Measurements from ENCODE around the gene PXDN. TPM values are rescaled to one million over a fixed set of nuclear protein-coding genes. Genes with fewer than 3 reads are reported as not detected.

PXDN gene
- total and polyA plus RNA-seq, 2 donors (not counting 3 experiments of a cell fraction or from before 2014, with no cell fraction given), result 231 to 308 TPM

GRCh38 chr2:1705557-1706076 is 38.7 kb downstream of the PXDN start:
- intact Hi-C loops (cut with micrococcal nuclease) (no loop called here), dilution Hi-C loops (cut with MboI; ENCODE audit: extremely low pct_ligation_motif_present, low sequenced_read_pairs) (no loop called here)
- no peak overlapping the region for H2AFZ ChIP-seq (ENCODE audit: low read depth, low read length)
- no peaks in the 10 kb centered on the region for H3K9me1 ChIP-seq (replicated peaks; ENCODE audit: control insufficient read depth, extremely low read depth, insufficient read depth, low read length)
- no peaks in the 10 kb centered on the region for H3K36me3 ChIP-seq (ENCODE audit: control insufficient read depth in 2 of 2, extremely low read depth in 1 of 2, insufficient read depth in 2 of 2, low read length in 2 of 2)
- CTCF ChIA-PET, result interaction anchor here (0.9 to 2.4 kb wide), 2 partner anchors 45 to 155 kb away, joined by 5 to 7 read pairs; no protein-coding TSS in a partner anchor
- H3K27me3 ChIP-seq (ENCODE audit: control insufficient read depth in 2 of 2, insufficient read depth in 2 of 2, low read length in 2 of 2), result no peaks in the 10 kb centered on the region
- DNase-seq (ENCODE audit: low read depth, low spot score), result no peak
- H3K79me2 ChIP-seq (ENCODE audit: control insufficient read depth, insufficient read depth, low read length), result peaks cover 22% of the 10 kb centered on the region
- BruUV-seq (replicated peaks), result no TSS peak
- POLR2A ChIA-PET, result interaction anchor here (1.2 kb wide), 1 partner anchor 16 kb away, joined by 4 read pairs; no protein-coding TSS in a partner anchor
- H3K4me3 ChIP-seq (replicated peaks in 1 of 3; ENCODE audit: insufficient read depth in 1 of 3, low read depth in 1 of 3, low read length in 3 of 3), result no peak overlapping the region
- FAIRE-seq, result no peak
- H4K20me1 ChIP-seq (replicated peaks; ENCODE audit: control insufficient read depth, extremely low read depth, insufficient read depth, low read length), result no peaks in the 10 kb centered on the region
- TF ChIP-seq MAX (IDR thresholded peaks at IDR 0.05; ENCODE audit: insufficient read depth, insufficient read length) (no peak), EZH2 (IDR thresholded peaks at IDR 0.05; ENCODE audit: borderline replicate concordance, low read depth, low read length, severe bottlenecking) (no peak), GATA2 (IDR thresholded peaks at IDR 0.05; ENCODE audit: insufficient read depth, insufficient read length, low read depth, low read length) (no peak), FOS (IDR thresholded peaks at IDR 0.05; ENCODE audit: borderline replicate concordance, insufficient read depth, low read length) (no peak), CTCF (IDR thresholded peaks at IDR 0.05; ENCODE audit: extremely low read depth in 1 of 2, insufficient read depth in 1 of 2, low read depth in 1 of 2, low read length in 2 of 2) (no peak), MYC (IDR thresholded peaks at IDR 0.05; ENCODE audit: low read depth, low read length) (no peak), POLR2A (IDR thresholded peaks at IDR 0.05; ENCODE audit: low read depth, low read length) (no peak), POLR2AphosphoS5 (IDR thresholded peaks at IDR 0.05; ENCODE audit: insufficient read depth, low read depth, low read length) (no peak), JUN (IDR thresholded peaks at IDR 0.05; ENCODE audit: borderline replicate concordance, insufficient read depth, insufficient read length, low read depth) (no peak)
- H3K27ac ChIP-seq (ENCODE audit: insufficient read depth, low read depth, low read length), result no peak overlapping the region
- H3K4me1 ChIP-seq (ENCODE audit: control insufficient read depth, extremely low read depth, insufficient read depth, low read length), result peaks cover 18% of the 10 kb centered on the region
- no peak overlapping the region for H3K9ac ChIP-seq (replicated peaks; ENCODE audit: extremely low read depth, insufficient read depth, low read length)
- no peaks in the 10 kb centered on the region for H3K9me3 ChIP-seq (replicated peaks; ENCODE audit: control insufficient read depth, insufficient read depth, low read length)
- H3K4me2 ChIP-seq (ENCODE audit: insufficient read depth, low read length), result no peak overlapping the region
